ENCODE data around the gene CBX8. TPM values are rescaled to one million over a fixed set of nuclear protein-coding genes. Genes with fewer than 3 reads are reported as not detected.
A peak's percentile ranks its signal among the peaks of the same experiment; 100 is the strongest.

The CBX8 gene
- total and polyA plus RNA-seq, 2 of the 13 experiments (the other 11 are each of a cell fraction or from before 2014, with no cell fraction given), result 0.34 to 12.6 TPM

DNA sequence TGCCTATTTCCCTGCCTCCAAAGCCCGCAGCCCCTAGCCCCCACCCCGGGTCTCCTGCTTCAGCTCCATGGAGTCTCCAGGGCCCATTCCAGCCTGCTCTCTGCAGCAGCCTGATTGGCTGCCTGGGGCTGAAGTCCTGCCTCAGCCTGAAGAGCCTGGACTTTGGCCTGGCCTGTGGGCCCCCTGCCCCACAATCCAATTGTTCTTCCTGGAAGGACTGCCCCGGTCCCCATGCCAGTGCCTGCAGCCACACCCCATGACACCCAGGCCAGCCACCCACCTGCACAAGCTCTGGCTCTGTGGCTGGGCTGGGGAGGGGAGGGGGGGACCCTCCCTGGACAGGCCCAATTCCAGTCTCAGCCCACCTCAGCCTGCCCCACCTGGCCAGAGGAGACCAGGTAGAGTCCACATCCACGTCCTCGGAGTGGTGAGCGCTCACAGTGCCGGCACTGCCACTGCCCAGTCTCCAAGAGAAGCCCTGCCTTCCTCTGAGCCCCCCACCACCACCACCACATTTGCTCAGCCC is 53.9 kb downstream of the CBX8 start:
- POLR2A ChIA-PET, result interaction anchor here (0.6 to 5.4 kb wide), 25 partner anchors 10 to 388 kb away, joined by 3 to 46 read pairs (median 5); partner anchors contain the start of genes CBX4 and CBX8
- Histone ChIP-seq H3K4me1 (ENCODE audit: insufficient read depth, low read length) (peaks cover 90% of the 10 kb centered on the region), H3K79me2 (ENCODE audit: insufficient read depth, low read length) (no peaks in the 10 kb centered on the region), H4K20me1 (ENCODE audit: insufficient read depth, low read length) (no peaks in the 10 kb centered on the region), H3K4me3 (replicated peaks in 1 of 3; ENCODE audit: insufficient read depth in 1 of 3, low read depth in 2 of 3, low read length in 3 of 3) (peak overlapping the region; percentile 53 to 75 (median 56)), H3K9ac (ENCODE audit: insufficient read depth, low read depth, low read length) (peak overlapping the region; percentile 63), H3K4me2 (ENCODE audit: low read depth, low read length) (peak overlapping the region; percentile 96), H3K27ac (ENCODE audit: extremely low read length, insufficient read depth, low read length) (peak overlapping the region; percentile 38), H3K9me3 (ENCODE audit: low read length) (no peaks in the 10 kb centered on the region), H2AFZ (ENCODE audit: low read length) (no peak overlapping the region), H3K27me3 (ENCODE audit: control insufficient read depth in 1 of 2, insufficient read depth in 2 of 2, low read length in 2 of 2) (peaks cover 10 to 21% of the 10 kb centered on the region in 2 experiments; a peak in 4 of 5 replicates), H3K36me3 (replicated peaks in 1 of 2; ENCODE audit: control insufficient read depth in 1 of 2, insufficient read depth in 2 of 2, low read length in 2 of 2) (no peaks in the 10 kb centered on the region)
- CTCF ChIA-PET (ENCODE audit: low intra/inter-chr PET ratio, low total read pairs), result interaction anchor here (0.8 to 1.5 kb wide), 2 partner anchors 32 to 47 kb away, joined by 3 to 4 read pairs; no protein-coding TSS in a partner anchor
- 0% methylated on average over 7 of the region's 7 CpGs for WGBS (ENCODE audit: low lambda C conversion rate)
- peak; percentile 85 for DNase-seq (ENCODE audit: low spot score)
- in situ Hi-C loops (cut with HindIII; ENCODE audit: extremely low pct_ligation_motif_present, low pct_unique_long_range_greater_than_20kb) (no loop called here), intact Hi-C loops (cut with micrococcal nuclease; ENCODE audit: unreplicated experiment) (loop anchor here (5.0 to 10.0 kb wide), 5 partner anchors 34 to 244 kb away; partner anchors contain the start of genes CBX2, CBX4 and CBX8)
- peak; percentile 70 for ATAC-seq
- FAIRE-seq, result peak; percentile 89
- no TSS peak for BruUV-seq (replicated peaks)
- TF ChIP-seq ZBTB7B (CRISPR knock-in tag; IDR thresholded peaks at IDR 0.05), result peak; percentile 96
- no peak for TF ChIP-seq FLYWCH1 (CRISPR knock-in tag; IDR thresholded peaks at IDR 0.05)
- no peak for TF ChIP-seq DDIT3 (CRISPR knock-in tag; IDR thresholded peaks at IDR 0.05)
- TF ChIP-seq, protein P1, sequence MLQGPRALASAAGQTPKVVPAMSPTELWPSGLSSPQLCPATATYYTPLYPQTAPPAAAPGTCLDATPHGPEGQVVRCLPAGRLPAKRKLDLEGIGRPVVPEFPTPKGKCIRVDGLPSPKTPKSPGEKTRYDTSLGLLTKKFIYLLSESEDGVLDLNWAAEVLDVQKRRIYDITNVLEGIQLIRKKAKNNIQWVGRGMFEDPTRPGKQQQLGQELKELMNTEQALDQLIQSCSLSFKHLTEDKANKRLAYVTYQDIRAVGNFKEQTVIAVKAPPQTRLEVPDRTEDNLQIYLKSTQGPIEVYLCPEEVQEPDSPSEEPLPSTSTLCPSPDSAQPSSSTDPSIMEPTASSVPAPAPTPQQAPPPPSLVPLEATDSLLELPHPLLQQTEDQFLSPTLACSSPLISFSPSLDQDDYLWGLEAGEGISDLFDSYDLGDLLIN (CRISPR knock-in tag; IDR thresholded peaks at IDR 0.05; ENCODE audit: borderline replicate concordance), result 0 out of 2 replicates have a peak, but pooled peaks have one; percentile 14
- TF ChIP-seq ZBTB7A (CRISPR knock-in tag; IDR thresholded peaks at IDR 0.05), result peak; percentile 99
- TF ChIP-seq, protein P2, sequence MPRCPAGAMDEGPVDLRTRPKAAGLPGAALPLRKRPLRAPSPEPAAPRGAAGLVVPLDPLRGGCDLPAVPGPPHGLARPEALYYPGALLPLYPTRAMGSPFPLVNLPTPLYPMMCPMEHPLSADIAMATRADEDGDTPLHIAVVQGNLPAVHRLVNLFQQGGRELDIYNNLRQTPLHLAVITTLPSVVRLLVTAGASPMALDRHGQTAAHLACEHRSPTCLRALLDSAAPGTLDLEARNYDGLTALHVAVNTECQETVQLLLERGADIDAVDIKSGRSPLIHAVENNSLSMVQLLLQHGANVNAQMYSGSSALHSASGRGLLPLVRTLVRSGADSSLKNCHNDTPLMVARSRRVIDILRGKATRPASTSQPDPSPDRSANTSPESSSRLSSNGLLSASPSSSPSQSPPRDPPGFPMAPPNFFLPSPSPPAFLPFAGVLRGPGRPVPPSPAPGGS (CRISPR knock-in tag; IDR thresholded peaks at IDR 0.05), result no peak
- TF ChIP-seq, protein P3, sequence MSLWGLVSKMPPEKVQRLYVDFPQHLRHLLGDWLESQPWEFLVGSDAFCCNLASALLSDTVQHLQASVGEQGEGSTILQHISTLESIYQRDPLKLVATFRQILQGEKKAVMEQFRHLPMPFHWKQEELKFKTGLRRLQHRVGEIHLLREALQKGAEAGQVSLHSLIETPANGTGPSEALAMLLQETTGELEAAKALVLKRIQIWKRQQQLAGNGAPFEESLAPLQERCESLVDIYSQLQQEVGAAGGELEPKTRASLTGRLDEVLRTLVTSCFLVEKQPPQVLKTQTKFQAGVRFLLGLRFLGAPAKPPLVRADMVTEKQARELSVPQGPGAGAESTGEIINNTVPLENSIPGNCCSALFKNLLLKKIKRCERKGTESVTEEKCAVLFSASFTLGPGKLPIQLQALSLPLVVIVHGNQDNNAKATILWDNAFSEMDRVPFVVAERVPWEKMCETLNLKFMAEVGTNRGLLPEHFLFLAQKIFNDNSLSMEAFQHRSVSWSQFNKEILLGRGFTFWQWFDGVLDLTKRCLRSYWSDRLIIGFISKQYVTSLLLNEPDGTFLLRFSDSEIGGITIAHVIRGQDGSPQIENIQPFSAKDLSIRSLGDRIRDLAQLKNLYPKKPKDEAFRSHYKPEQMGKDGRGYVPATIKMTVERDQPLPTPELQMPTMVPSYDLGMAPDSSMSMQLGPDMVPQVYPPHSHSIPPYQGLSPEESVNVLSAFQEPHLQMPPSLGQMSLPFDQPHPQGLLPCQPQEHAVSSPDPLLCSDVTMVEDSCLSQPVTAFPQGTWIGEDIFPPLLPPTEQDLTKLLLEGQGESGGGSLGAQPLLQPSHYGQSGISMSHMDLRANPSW (CRISPR knock-in tag; IDR thresholded peaks at IDR 0.05; ENCODE audit: borderline replicate concordance), result no peak
- TF ChIP-seq, protein P4, sequence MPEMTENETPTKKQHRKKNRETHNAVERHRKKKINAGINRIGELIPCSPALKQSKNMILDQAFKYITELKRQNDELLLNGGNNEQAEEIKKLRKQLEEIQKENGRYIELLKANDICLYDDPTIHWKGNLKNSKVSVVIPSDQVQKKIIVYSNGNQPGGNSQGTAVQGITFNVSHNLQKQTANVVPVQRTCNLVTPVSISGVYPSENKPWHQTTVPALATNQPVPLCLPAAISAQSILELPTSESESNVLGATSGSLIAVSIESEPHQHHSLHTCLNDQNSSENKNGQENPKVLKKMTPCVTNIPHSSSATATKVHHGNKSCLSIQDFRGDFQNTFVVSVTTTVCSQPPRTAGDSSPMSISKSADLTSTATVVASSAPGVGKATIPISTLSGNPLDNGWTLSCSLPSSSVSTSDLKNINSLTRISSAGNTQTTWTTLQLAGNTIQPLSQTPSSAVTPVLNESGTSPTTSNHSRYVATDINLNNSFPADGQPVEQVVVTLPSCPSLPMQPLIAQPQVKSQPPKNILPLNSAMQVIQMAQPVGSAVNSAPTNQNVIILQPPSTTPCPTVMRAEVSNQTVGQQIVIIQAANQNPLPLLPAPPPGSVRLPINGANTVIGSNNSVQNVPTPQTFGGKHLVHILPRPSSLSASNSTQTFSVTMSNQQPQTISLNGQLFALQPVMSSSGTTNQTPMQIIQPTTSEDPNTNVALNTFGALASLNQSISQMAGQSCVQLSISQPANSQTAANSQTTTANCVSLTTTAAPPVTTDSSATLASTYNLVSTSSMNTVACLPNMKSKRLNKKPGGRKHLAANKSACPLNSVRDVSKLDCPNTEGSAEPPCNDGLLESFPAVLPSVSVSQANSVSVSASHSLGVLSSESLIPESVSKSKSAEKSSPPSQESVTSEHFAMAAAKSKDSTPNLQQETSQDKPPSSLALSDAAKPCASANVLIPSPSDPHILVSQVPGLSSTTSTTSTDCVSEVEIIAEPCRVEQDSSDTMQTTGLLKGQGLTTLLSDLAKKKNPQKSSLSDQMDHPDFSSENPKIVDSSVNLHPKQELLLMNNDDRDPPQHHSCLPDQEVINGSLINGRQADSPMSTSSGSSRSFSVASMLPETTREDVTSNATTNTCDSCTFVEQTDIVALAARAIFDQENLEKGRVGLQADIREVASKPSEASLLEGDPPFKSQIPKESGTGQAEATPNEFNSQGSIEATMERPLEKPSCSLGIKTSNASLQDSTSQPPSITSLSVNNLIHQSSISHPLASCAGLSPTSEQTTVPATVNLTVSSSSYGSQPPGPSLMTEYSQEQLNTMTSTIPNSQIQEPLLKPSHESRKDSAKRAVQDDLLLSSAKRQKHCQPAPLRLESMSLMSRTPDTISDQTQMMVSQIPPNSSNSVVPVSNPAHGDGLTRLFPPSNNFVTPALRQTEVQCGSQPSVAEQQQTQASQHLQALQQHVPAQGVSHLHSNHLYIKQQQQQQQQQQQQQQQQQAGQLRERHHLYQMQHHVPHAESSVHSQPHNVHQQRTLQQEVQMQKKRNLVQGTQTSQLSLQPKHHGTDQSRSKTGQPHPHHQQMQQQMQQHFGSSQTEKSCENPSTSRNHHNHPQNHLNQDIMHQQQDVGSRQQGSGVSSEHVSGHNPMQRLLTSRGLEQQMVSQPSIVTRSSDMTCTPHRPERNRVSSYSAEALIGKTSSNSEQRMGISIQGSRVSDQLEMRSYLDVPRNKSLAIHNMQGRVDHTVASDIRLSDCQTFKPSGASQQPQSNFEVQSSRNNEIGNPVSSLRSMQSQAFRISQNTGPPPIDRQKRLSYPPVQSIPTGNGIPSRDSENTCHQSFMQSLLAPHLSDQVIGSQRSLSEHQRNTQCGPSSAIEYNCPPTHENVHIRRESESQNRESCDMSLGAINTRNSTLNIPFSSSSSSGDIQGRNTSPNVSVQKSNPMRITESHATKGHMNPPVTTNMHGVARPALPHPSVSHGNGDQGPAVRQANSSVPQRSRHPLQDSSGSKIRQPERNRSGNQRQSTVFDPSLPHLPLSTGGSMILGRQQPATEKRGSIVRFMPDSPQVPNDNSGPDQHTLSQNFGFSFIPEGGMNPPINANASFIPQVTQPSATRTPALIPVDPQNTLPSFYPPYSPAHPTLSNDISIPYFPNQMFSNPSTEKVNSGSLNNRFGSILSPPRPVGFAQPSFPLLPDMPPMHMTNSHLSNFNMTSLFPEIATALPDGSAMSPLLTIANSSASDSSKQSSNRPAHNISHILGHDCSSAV (CRISPR knock-in tag; IDR thresholded peaks at IDR 0.05; ENCODE audit: borderline replicate concordance), result no peak
- no peak for TF ChIP-seq TBX3 (IDR thresholded peaks at IDR 0.05; ENCODE audit: borderline replicate concordance)

All from HepG2 (cell line).